SK-N-MC (cell line): ENCODE results near the gene TTC9.
"Not testable (repeated sequence)": the region's sequence is repeated elsewhere in the genome, so short reads cannot be mapped to it uniquely, and the experiment has no call there.

ENCODE experiments used
- DNase-seq: peaks from one replicate; pipeline ENCODE4 v3.0.0-alpha.2; 2011; ENCODE audit warnings: low read depth, low spot score
- H3K27ac ChIP-seq: fragments of 200-600 bp; sonication (generic); 2 replicates; pipeline ENCODE4 v1.5.1; 2016; ENCODE audit warnings: mixed run types
- H3K36me3 ChIP-seq: fragments of 200-600 bp; sonication (generic); 2 replicates; pipeline ENCODE4 v1.6.1; 2017; ENCODE audit warnings: antibody characterized with exemption, low read length, mixed read lengths; ENCODE audit not compliant: insufficient read depth
- H3K4me3 ChIP-seq: fragments of 200-600 bp; sonication (generic); 2 replicates; pipeline ENCODE4 v1.5.1; 2016
- H3K9ac ChIP-seq: fragments of 200-600 bp; sonication (generic); 2 replicates; pipeline ENCODE4 v1.8.0; 2017; ENCODE audit warnings: mixed run types, mixed read lengths; ENCODE audit not compliant: insufficient read length
- H3K9me3 ChIP-seq: fragments of 200-600 bp; sonication (generic); 2 replicates; pipeline ENCODE4 v1.6.1; 2017; ENCODE audit warnings: low read depth, mild to moderate bottlenecking, antibody characterized with exemption, low read length, moderate library complexity, mixed read lengths
- EZH2 ChIP-seq: fragments of 200-600 bp; sonication (generic); IDR thresholded peaks from one replicate; pipeline ENCODE4 v1.6.1; 2017; ENCODE audit warnings: antibody characterized with exemption
- FOXP2 ChIP-seq: optimal IDR thresholded peaks from 2 replicates; pipeline ENCODE3; 2011; ENCODE audit warnings: mild to moderate bottlenecking, moderate library complexity; ENCODE audit not compliant: insufficient read depth; ENCODE audit errors: extremely low read length, control extremely low read depth
- POLR2AphosphoS5 ChIP-seq: IDR thresholded peaks from 2 replicates; pipeline ENCODE4 v1.6.1; 2012; ENCODE audit warnings: mild to moderate bottlenecking, low read depth, low read length, borderline replicate concordance

TTC9 gene

GRCh38 chr14:70683983-70684382 lies 42.3 kb downstream of the TTC9 start:
- no peak overlapping the region for H3K27ac ChIP-seq
- TF ChIP-seq EZH2 (no peak), FOXP2 (no peak), POLR2AphosphoS5 (no peak)
- no peak for DNase-seq
- no peak overlapping the region for H3K9ac ChIP-seq
- H3K4me3 ChIP-seq: no peak overlapping the region
- no peaks in the 10 kb centered on the region for H3K36me3 ChIP-seq
- H3K9me3 ChIP-seq: no peaks in the 10 kb centered on the region

GRCh38 chr14:70685474-70686197 lies 43.9 kb downstream of the TTC9 start:
- Histone ChIP-seq H3K9me3 (no peaks in the 10 kb centered on the region), H3K4me3 (no peak overlapping the region), H3K27ac (no peak overlapping the region), H3K36me3 (no peaks in the 10 kb centered on the region), H3K9ac (no peak overlapping the region)
- DNase-seq: no peak
- TF ChIP-seq EZH2: no peak
- TF ChIP-seq POLR2AphosphoS5: no peak
- TF ChIP-seq FOXP2: no peak

- Histone ChIP-seq H3K27ac (no peak overlapping the region), H3K9ac (no peak overlapping the region), H3K36me3 (no peaks in the 10 kb centered on the region), H3K4me3 (no peak overlapping the region), H3K9me3 (no peaks in the 10 kb centered on the region)
- TF ChIP-seq FOXP2 (no peak), POLR2AphosphoS5 (no peak), EZH2 (no peak)
- no peak for DNase-seq
Measured at GRCh38 chr14:70692210-70692609, 50.5 kb downstream of the TTC9 start.

GRCh38 chr14:70696026-70696425 lies 54.3 kb downstream of the TTC9 start:
- TF ChIP-seq POLR2AphosphoS5: no peak
- TF ChIP-seq EZH2: no peak
- no peak for TF ChIP-seq FOXP2
- DNase-seq: no peak
- Histone ChIP-seq H3K9me3 (no peaks in the 10 kb centered on the region), H3K27ac (no peak overlapping the region), H3K9ac (no peak overlapping the region), H3K4me3 (no peak overlapping the region), H3K36me3 (no peaks in the 10 kb centered on the region)

GRCh38 chr14:70697701-70698100 lies 56.0 kb downstream of the TTC9 start:
- DNase-seq: no peak
- Histone ChIP-seq H3K36me3 (no peaks in the 10 kb centered on the region), H3K9me3 (no peaks in the 10 kb centered on the region), H3K27ac (no peak overlapping the region), H3K4me3 (no peak overlapping the region), H3K9ac (no peak overlapping the region)
- no peak for TF ChIP-seq EZH2

- no peak overlapping the region for H3K9ac ChIP-seq
- H3K9me3 ChIP-seq: no peaks in the 10 kb centered on the region
- H3K36me3 ChIP-seq: no peaks in the 10 kb centered on the region
- no peak for TF ChIP-seq EZH2
- no peak overlapping the region for H3K27ac ChIP-seq
- no peak for DNase-seq
- no peak overlapping the region for H3K4me3 ChIP-seq
Measured at GRCh38 chr14:70698288-70698687, 56.6 kb downstream of the TTC9 start.

GRCh38 chr14:70699646-70700045 lies 57.9 kb downstream of the TTC9 start:
- no peak overlapping the region for H3K9ac ChIP-seq
- no peak for DNase-seq
- H3K36me3 ChIP-seq: no peaks in the 10 kb centered on the region
- no peaks in the 10 kb centered on the region for H3K9me3 ChIP-seq
- H3K27ac ChIP-seq: no peak overlapping the region
- H3K4me3 ChIP-seq: no peak overlapping the region
- TF ChIP-seq FOXP2: no peak
- TF ChIP-seq EZH2: no peak
- no peak for TF ChIP-seq POLR2AphosphoS5

- H3K27ac ChIP-seq: no peak overlapping the region
- no peaks in the 10 kb centered on the region for H3K9me3 ChIP-seq
- no peak overlapping the region for H3K4me3 ChIP-seq
- no peak for DNase-seq
- no peaks in the 10 kb centered on the region for H3K36me3 ChIP-seq
- TF ChIP-seq EZH2 (no peak), POLR2AphosphoS5 (no peak), FOXP2 (no peak)
- H3K9ac ChIP-seq: no peak overlapping the region
Measured at GRCh38 chr14:70700955-70701585, 59.4 kb downstream of the TTC9 start.

- Histone ChIP-seq H3K36me3 (no peaks in the 10 kb centered on the region), H3K9me3 (no peaks in the 10 kb centered on the region), H3K4me3 (no peak overlapping the region), H3K9ac (no peak overlapping the region), H3K27ac (no peak overlapping the region)
- DNase-seq: no peak
- TF ChIP-seq FOXP2: no peak
- TF ChIP-seq POLR2AphosphoS5: no peak
- TF ChIP-seq EZH2: no peak
Measured at GRCh38 chr14:70701610-70702009, 59.9 kb downstream of the TTC9 start.

- no peak for DNase-seq
- Histone ChIP-seq H3K36me3 (no peaks in the 10 kb centered on the region), H3K9ac (no peak overlapping the region), H3K4me3 (no peak overlapping the region), H3K9me3 (no peaks in the 10 kb centered on the region), H3K27ac (no peak overlapping the region)
- TF ChIP-seq FOXP2: no peak
- TF ChIP-seq EZH2: no peak
- no peak for TF ChIP-seq POLR2AphosphoS5
Measured at GRCh38 chr14:70702161-70702560, 60.4 kb downstream of the TTC9 start.

GRCh38 chr14:70703621-70704168 lies 62.0 kb downstream of the TTC9 start:
- not testable (repeated sequence) for H3K9me3 ChIP-seq, H3K9ac ChIP-seq, H3K27ac ChIP-seq, DNase-seq, H3K4me3 ChIP-seq, H3K36me3 ChIP-seq
